ENCODE measurements around the gene SPNS1.
"Not testable (repeated sequence)": the region's sequence is repeated elsewhere in the genome, so short reads cannot be mapped to it uniquely, and the experiment has no call there.

SPNS1 gene

GRCh38 chr16:28998837-28999236 lies 24.3 kb downstream of the SPNS1 start:
- H3K9ac ChIP-seq (ENCODE audit: low read length) = no peak overlapping the region
- no peaks in the 10 kb centered on the region for H3K36me3 ChIP-seq (ENCODE audit: control insufficient read depth, low read depth, low read length)
- no peak overlapping the region for H3K4me3 ChIP-seq (ENCODE audit: low read length)
- no peaks in the 10 kb centered on the region for H3K4me1 ChIP-seq (ENCODE audit: control insufficient read depth, low read depth, low read length)
- no peaks in the 10 kb centered on the region for H3K9me3 ChIP-seq (ENCODE audit: control insufficient read depth, low read depth, low read length)
- H3K27me3 ChIP-seq (ENCODE audit: control insufficient read depth, insufficient read depth, low read length) = no peaks in the 10 kb centered on the region
- no peak overlapping the region for H3K27ac ChIP-seq (ENCODE audit: low read length)

GRCh38 chr16:28999577-28999976 lies 25.0 kb downstream of the SPNS1 start:
- Histone ChIP-seq H3K4me1 (ENCODE audit: control insufficient read depth, low read depth, low read length) (no peaks in the 10 kb centered on the region), H3K27me3 (ENCODE audit: control insufficient read depth, insufficient read depth, low read length) (no peaks in the 10 kb centered on the region), H3K9me3 (ENCODE audit: control insufficient read depth, low read depth, low read length) (no peaks in the 10 kb centered on the region), H3K36me3 (ENCODE audit: control insufficient read depth, low read depth, low read length) (no peaks in the 10 kb centered on the region), H3K4me3 (ENCODE audit: low read length) (no peak overlapping the region), H3K27ac (ENCODE audit: low read length) (no peak overlapping the region), H3K9ac (ENCODE audit: low read length) (no peak overlapping the region)

- no peak overlapping the region for H3K27ac ChIP-seq (ENCODE audit: low read length)
- H3K27me3 ChIP-seq (ENCODE audit: control insufficient read depth, insufficient read depth, low read length) = no peaks in the 10 kb centered on the region
- no peaks in the 10 kb centered on the region for H3K36me3 ChIP-seq (ENCODE audit: control insufficient read depth, low read depth, low read length)
- H3K9ac ChIP-seq (ENCODE audit: low read length) = no peak overlapping the region
- H3K4me3 ChIP-seq (ENCODE audit: low read length) = no peak overlapping the region
- no peaks in the 10 kb centered on the region for H3K9me3 ChIP-seq (ENCODE audit: control insufficient read depth, low read depth, low read length)
- no peaks in the 10 kb centered on the region for H3K4me1 ChIP-seq (ENCODE audit: control insufficient read depth, low read depth, low read length)
Measured at GRCh38 chr16:29000019-29000418, 25.4 kb downstream of the SPNS1 start.

GRCh38 chr16:29004496-29005139 lies 30.0 kb downstream of the SPNS1 start:
- H3K4me3 ChIP-seq (ENCODE audit: low read length); H3K4me1 ChIP-seq (ENCODE audit: control insufficient read depth, low read depth, low read length); H3K9ac ChIP-seq (ENCODE audit: low read length); H3K36me3 ChIP-seq (ENCODE audit: control insufficient read depth, low read depth, low read length); H3K9me3 ChIP-seq (ENCODE audit: control insufficient read depth, low read depth, low read length); H3K27ac ChIP-seq (ENCODE audit: low read length); H3K27me3 ChIP-seq (ENCODE audit: control insufficient read depth, insufficient read depth, low read length): not testable (repeated sequence)

- H3K36me3 ChIP-seq (ENCODE audit: control insufficient read depth, low read depth, low read length) = no peaks in the 10 kb centered on the region
- H3K27me3 ChIP-seq (ENCODE audit: control insufficient read depth, insufficient read depth, low read length) = no peaks in the 10 kb centered on the region
- no peaks in the 10 kb centered on the region for H3K9me3 ChIP-seq (ENCODE audit: control insufficient read depth, low read depth, low read length)
- H3K27ac ChIP-seq (ENCODE audit: low read length) = no peak overlapping the region
- H3K9ac ChIP-seq (ENCODE audit: low read length) = no peak overlapping the region
- H3K4me1 ChIP-seq (ENCODE audit: control insufficient read depth, low read depth, low read length) = no peaks in the 10 kb centered on the region
- no peak overlapping the region for H3K4me3 ChIP-seq (ENCODE audit: low read length)
Measured at GRCh38 chr16:29007730-29008593, 33.4 kb downstream of the SPNS1 start.

- Histone ChIP-seq H3K27me3 (ENCODE audit: control insufficient read depth, insufficient read depth, low read length) (no peaks in the 10 kb centered on the region), H3K27ac (ENCODE audit: low read length) (no peak overlapping the region), H3K4me3 (ENCODE audit: low read length) (no peak overlapping the region), H3K9me3 (ENCODE audit: control insufficient read depth, low read depth, low read length) (no peaks in the 10 kb centered on the region), H3K4me1 (ENCODE audit: control insufficient read depth, low read depth, low read length) (no peaks in the 10 kb centered on the region), H3K36me3 (ENCODE audit: control insufficient read depth, low read depth, low read length) (no peaks in the 10 kb centered on the region), H3K9ac (ENCODE audit: low read length) (no peak overlapping the region)
Measured at GRCh38 chr16:29009050-29009837, 34.7 kb downstream of the SPNS1 start.

- no peaks in the 10 kb centered on the region for H3K27me3 ChIP-seq (ENCODE audit: control insufficient read depth, insufficient read depth, low read length)
- no peaks in the 10 kb centered on the region for H3K4me1 ChIP-seq (ENCODE audit: control insufficient read depth, low read depth, low read length)
Measured at GRCh38 chr16:29009838-29010166, 35.2 kb downstream of the SPNS1 start.

GRCh38 chr16:29011112-29011511 lies 36.5 kb downstream of the SPNS1 start:
- Histone ChIP-seq H3K27ac (ENCODE audit: low read length) (no peak overlapping the region), H3K4me1 (ENCODE audit: control insufficient read depth, low read depth, low read length) (no peaks in the 10 kb centered on the region), H3K9me3 (ENCODE audit: control insufficient read depth, low read depth, low read length) (no peaks in the 10 kb centered on the region), H3K36me3 (ENCODE audit: control insufficient read depth, low read depth, low read length) (no peaks in the 10 kb centered on the region), H3K9ac (ENCODE audit: low read length) (no peak overlapping the region), H3K27me3 (ENCODE audit: control insufficient read depth, insufficient read depth, low read length) (no peaks in the 10 kb centered on the region), H3K4me3 (ENCODE audit: low read length) (no peak overlapping the region)

More at GRCh38 chr16:29009838-29010166, 35.2 kb downstream of the SPNS1 start:
- H3K36me3 ChIP-seq (ENCODE audit: control insufficient read depth, low read depth, low read length) = no peaks in the 10 kb centered on the region
- no peak overlapping the region for H3K4me3 ChIP-seq (ENCODE audit: low read length)
- H3K9ac ChIP-seq (ENCODE audit: low read length) = no peak overlapping the region
- no peak overlapping the region for H3K27ac ChIP-seq (ENCODE audit: low read length)
- H3K9me3 ChIP-seq (ENCODE audit: control insufficient read depth, low read depth, low read length) = no peaks in the 10 kb centered on the region

- no peak overlapping the region for H3K4me3 ChIP-seq (ENCODE audit: low read length)
- H3K27me3 ChIP-seq (ENCODE audit: control insufficient read depth, insufficient read depth, low read length) = no peaks in the 10 kb centered on the region
- no peak overlapping the region for H3K9ac ChIP-seq (ENCODE audit: low read length)
- H3K9me3 ChIP-seq (ENCODE audit: control insufficient read depth, low read depth, low read length) = no peaks in the 10 kb centered on the region
- no peaks in the 10 kb centered on the region for H3K36me3 ChIP-seq (ENCODE audit: control insufficient read depth, low read depth, low read length)
- no peaks in the 10 kb centered on the region for H3K4me1 ChIP-seq (ENCODE audit: control insufficient read depth, low read depth, low read length)
- H3K27ac ChIP-seq (ENCODE audit: low read length) = no peak overlapping the region
Measured at GRCh38 chr16:29011851-29012250, 37.3 kb downstream of the SPNS1 start.

GRCh38 chr16:29012913-29013553 lies 38.5 kb downstream of the SPNS1 start:
- H3K9ac ChIP-seq (ENCODE audit: low read length) = no peak overlapping the region
- H3K9me3 ChIP-seq (ENCODE audit: control insufficient read depth, low read depth, low read length) = no peaks in the 10 kb centered on the region
- no peaks in the 10 kb centered on the region for H3K27me3 ChIP-seq (ENCODE audit: control insufficient read depth, insufficient read depth, low read length)
- no peaks in the 10 kb centered on the region for H3K4me1 ChIP-seq (ENCODE audit: control insufficient read depth, low read depth, low read length)
- H3K36me3 ChIP-seq (ENCODE audit: control insufficient read depth, low read depth, low read length) = no peaks in the 10 kb centered on the region
- H3K27ac ChIP-seq (ENCODE audit: low read length) = no peak overlapping the region
- H3K4me3 ChIP-seq (ENCODE audit: low read length) = no peak overlapping the region

GRCh38 chr16:29014561-29015069 lies 40.0 kb downstream of the SPNS1 start:
- Histone ChIP-seq H3K36me3 (ENCODE audit: control insufficient read depth, low read depth, low read length) (no peaks in the 10 kb centered on the region), H3K4me1 (ENCODE audit: control insufficient read depth, low read depth, low read length) (no peaks in the 10 kb centered on the region), H3K9ac (ENCODE audit: low read length) (no peak overlapping the region), H3K9me3 (ENCODE audit: control insufficient read depth, low read depth, low read length) (no peaks in the 10 kb centered on the region), H3K27ac (ENCODE audit: low read length) (no peak overlapping the region), H3K27me3 (ENCODE audit: control insufficient read depth, insufficient read depth, low read length) (no peaks in the 10 kb centered on the region), H3K4me3 (ENCODE audit: low read length) (no peak overlapping the region)

Data from iPS-18a (cell line).